ES-I3 (cell line): ENCODE measurements around the gene SLC5A5.

Experiments used
- H3K36me3 ChIP-seq: 2 replicates; pipeline ENCODE4 v1.6.1; 2013; ENCODE audit warnings: mild to moderate bottlenecking, low read length, control low read depth, moderate library complexity; ENCODE audit not compliant: insufficient read depth
- H3K4me1 ChIP-seq: 2 replicates; pipeline ENCODE4 v1.6.1; 2013; ENCODE audit warnings: mild to moderate bottlenecking, control low read depth, low read length; ENCODE audit not compliant: insufficient read depth
- H3K9ac ChIP-seq: 2 replicates; pipeline ENCODE4 v1.6.1; 2013; ENCODE audit warnings: low read depth, mild to moderate bottlenecking, low read length, moderate library complexity
- H3K9me3 ChIP-seq: 2 replicates; pipeline ENCODE4 v1.6.1; 2013; ENCODE audit warnings: mild to moderate bottlenecking, low read length, moderate library complexity; ENCODE audit not compliant: control insufficient read depth, insufficient read depth

Gene SLC5A5

DNA sequence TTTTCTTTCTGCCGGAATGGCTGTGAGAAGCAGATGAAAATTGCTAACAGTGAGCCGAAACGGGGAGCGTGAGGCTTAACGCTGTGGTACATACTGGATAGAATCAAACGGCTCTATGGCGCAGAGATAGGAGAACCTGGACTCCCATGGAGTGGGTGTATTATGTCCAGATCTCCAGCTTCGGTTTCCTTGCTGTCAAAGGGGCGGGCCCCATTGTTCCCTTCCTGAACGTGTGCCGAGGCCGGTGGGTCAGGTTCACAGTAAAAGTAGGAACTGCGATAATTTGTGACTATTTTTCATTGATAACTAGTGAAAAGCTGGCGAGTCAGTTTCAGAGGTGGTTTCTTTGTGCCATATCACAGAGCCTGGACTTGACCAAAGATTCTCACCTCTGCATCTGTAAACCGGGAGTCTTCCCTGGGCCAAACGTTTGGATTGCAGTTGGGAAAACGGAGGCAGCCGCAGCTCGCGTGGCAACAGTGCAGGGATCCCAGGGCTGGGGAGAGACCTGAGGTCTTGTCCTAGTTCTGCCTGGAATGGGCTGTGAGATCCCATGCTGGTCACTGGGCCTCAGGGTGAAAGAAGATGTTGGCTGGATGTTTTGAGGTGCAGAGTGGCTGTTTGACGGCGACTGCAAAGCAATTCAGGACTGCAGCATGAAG, 11.3 kb upstream of the SLC5A5 start:
- Histone ChIP-seq H3K4me1 (0 out of 2 replicates have a peak, but pooled peaks cover 4% of the 10 kb centered on the region), H3K9me3 (no peaks in the 10 kb centered on the region), H3K9ac (peak overlapping the region; percentile 93), H3K36me3 (peaks cover 33% of the 10 kb centered on the region)

DNA sequence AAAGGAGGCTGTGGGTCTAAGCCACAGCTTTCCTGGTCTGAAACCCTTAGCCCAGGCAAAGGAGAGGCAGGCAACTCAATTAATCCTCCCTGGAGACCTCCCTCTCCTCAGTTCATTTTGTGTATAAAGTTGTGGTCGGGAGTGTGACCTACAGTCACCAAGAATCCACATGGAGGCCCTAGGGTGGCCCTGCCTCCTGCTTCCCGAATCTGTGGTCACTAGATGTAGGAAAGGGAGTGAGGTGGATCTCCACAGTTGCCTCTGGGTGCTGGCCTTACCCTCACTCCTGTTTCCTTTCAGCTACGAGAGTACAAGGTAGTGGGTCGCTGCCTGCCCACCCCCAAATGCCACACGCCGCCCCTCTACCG, 10.8 kb upstream of the SLC5A5 start:
- Histone ChIP-seq H3K4me1 (0 out of 2 replicates have a peak, but pooled peaks cover 4% of the 10 kb centered on the region), H3K36me3 (peaks cover 33% of the 10 kb centered on the region), H3K9ac (peak overlapping the region; percentile 93), H3K9me3 (no peaks in the 10 kb centered on the region)

DNA sequence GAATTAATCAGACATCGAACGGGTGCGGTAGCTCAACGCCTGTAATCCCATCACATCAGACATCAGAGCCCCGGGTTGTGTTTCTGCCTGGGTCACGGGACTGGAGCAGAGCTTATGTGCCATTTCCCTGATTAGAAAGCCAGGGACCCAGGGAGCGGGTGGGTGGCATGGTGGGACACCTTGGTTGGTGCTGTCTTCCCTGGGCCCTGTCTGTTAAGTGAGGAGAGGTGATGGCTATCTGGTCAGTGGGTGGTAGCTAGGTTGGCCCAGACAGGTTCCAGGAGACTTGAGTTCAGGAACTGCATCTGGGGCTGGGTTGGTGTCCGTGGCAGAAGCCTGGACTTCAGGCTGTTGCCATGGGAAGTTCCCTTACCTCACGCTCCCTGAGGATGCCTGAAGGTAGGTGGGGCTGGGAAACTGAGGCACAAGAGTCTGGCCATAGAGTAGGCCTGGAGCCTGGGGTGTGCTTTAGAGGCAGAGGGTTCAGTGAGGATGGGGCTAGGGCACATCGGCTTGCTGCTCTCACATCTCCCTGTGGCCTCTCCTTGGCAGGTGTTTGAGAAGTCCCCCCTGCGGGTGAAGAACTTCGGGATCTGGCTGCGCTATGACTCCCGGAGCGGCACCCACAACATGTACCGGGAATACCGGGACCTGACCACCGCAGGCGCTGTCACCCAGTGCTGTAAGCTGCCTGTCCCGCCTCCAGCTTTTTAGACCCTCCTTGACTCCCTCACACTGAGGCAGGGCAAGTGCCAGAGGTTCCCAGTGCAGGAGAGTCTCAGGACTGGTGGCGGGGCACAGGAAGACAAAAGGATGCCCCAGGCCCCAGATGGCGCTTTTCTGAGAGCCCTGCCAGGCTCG, 10.0 kb upstream of the SLC5A5 start:
- peaks cover 33% of the 10 kb centered on the region for H3K36me3 ChIP-seq
- no peaks in the 10 kb centered on the region for H3K9me3 ChIP-seq
- H3K9ac ChIP-seq: no peak overlapping the region
- H3K4me1 ChIP-seq: 0 out of 2 replicates have a peak, but pooled peaks cover 4% of the 10 kb centered on the region

DNA sequence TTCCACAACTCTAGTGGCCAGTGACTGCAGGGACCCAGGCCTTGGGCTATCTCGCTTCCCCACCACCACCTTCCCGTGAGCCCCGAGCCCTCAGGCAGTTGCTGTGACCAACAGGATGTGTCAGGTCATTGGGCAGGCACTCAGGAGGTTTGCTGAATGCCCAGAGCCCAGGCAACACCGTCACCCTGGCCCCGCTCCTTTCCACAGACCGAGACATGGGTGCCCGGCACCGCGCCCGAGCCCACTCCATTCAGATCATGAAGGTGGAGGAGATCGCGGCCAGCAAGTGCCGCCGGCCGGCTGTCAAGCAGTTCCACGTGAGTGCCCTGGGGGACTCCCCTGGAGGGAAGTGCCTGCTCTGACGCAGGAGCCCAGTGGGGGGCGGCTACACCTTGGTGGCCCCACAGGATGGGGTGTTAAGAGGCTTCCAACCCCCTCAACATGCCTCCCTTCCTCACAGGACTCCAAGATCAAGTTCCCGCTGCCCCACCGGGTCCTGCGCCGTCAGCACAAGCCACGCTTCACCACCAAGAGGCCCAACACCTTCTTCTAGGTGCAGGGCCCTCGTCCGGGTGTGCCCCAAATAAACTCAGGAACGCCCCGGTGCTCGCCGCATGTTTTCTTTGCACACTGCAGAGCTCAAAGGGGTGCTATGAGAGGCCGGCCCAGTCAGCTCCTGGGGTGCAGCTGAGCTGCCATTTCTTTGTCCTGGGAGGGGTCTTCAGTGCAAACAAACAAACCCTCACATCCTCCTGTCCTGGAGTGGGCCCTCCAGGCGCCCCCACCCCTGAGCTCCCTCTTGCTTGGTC, 8.8 kb upstream of the SLC5A5 start:
- peaks cover 33% of the 10 kb centered on the region for H3K36me3 ChIP-seq
- no peak overlapping the region for H3K9ac ChIP-seq
- 0 out of 2 replicates have a peak, but pooled peaks cover 4% of the 10 kb centered on the region for H3K4me1 ChIP-seq

DNA sequence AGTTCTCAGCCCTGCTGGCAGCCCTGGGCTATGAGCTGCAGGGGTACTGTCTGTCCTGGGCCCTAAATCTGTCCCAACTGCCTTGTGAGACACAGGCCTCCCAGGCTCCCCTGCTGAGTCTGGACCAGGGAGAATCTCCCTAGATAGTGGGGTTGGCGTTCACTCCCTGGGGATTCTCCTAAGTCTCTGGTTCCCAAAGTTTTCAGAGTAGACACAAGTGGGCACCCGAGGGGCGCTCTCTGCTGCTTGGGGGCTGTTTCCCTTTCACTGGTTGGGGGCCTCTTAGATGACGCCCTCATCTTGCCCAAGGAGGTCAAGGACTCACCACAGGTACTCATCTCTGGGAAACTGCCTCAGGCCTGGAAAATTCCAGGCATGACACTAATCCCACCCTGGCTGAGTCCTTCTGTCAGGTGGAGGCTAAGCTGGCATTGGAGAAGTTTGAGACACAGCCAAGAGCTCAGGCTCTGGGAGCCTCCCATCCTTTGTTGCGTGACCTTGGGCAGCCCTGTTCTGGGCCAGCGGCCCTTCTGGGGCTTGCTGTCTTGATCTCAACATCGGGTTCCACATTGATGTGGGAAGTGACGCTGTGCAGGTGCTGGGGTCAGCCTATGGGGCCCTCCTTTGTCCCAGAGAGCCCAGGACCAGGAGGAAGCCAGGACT, 8.1 kb upstream of the SLC5A5 start:
- Histone ChIP-seq H3K36me3 (peaks cover 33% of the 10 kb centered on the region), H3K9me3 (no peaks in the 10 kb centered on the region), H3K4me1 (0 out of 2 replicates have a peak, but pooled peaks cover 4% of the 10 kb centered on the region), H3K9ac (no peak overlapping the region)

More for the DNA sequence above, 8.8 kb upstream of the SLC5A5 start:
- no peaks in the 10 kb centered on the region for H3K9me3 ChIP-seq

DNA sequence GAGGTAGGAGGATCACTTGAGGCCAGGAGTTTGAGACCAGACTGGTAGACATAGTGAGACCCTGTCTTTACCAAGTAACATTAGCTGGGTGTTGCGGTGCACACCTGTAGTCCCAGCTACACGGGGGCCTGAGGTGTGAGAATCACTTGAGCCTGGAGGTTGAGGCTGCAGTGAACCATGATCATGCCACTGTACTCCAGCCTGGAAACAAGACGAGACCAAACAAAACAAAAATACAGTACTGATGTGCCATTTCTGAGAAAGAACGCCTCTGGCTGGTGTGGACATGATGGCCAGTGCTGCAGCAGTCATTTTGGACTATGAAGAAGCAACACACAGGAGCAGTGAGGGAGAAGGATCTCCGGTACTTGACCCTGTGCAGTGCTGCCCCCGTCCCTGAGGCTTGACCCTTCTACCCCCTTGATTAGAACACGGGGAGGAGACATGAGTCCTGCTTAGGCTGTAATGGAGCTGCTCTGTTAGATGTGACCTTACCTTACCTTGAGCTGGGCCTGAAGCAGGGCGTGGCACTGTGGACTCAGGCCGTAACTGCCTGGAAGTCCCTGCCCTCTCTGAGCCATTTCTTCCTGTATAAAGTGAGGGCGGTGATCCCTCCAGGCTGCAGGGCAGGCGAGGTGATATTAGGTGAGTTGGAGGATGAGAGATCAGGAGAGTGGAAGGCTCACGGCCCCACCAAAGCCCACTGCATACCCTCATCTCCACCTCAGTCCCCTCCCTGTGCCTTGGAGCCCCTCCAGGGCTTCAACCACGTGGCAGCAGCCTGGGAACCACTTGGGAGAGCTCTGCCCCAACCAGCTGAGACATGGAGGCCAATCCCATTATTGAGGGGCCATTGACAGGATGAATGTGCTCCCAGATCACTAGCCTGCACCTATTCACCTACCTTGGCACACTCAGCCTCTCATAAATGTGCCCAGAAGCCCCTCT, 6.1 kb upstream of the SLC5A5 start:
- H3K4me1 ChIP-seq: 0 out of 2 replicates have a peak, but pooled peaks cover 4% of the 10 kb centered on the region
- H3K9ac ChIP-seq: no peak overlapping the region

DNA sequence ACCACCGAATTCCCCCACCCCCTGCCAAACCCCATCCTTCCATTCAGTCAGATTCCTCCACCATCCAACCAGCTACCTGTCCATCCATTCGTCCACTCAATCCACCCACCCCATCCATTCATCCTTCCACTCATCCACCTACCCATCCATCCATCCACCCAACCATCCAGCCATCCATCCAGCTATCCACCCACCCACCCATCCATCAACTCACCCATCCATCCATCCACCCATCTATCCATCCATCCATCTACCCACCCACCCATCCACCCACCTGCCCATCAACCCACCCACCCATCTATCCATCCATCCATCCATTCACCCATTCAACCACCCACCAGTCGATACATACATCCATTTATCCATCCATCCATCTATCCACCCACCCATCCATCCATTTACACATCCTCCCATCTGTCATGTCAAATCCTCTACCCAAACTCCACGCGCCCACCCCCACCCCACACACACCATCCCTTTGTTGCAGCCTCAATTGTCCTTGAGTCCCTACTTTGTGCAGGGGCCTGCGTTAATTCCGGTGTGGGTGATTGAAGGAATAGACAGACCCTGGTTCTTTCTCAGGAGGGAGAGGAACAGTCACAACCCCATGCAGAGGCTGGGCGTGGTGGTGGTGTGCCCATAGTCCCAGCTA, 5.3 kb upstream of the SLC5A5 start:
- H3K36me3 ChIP-seq: peaks cover 20% of the 10 kb centered on the region
- no peak overlapping the region for H3K9ac ChIP-seq
- H3K9me3 ChIP-seq: no peaks in the 10 kb centered on the region
- 0 out of 2 replicates have a peak, but pooled peaks cover 4% of the 10 kb centered on the region for H3K4me1 ChIP-seq

More for the DNA sequence above, 6.1 kb upstream of the SLC5A5 start:
- peaks cover 27% of the 10 kb centered on the region for H3K36me3 ChIP-seq
- no peaks in the 10 kb centered on the region for H3K9me3 ChIP-seq

DNA sequence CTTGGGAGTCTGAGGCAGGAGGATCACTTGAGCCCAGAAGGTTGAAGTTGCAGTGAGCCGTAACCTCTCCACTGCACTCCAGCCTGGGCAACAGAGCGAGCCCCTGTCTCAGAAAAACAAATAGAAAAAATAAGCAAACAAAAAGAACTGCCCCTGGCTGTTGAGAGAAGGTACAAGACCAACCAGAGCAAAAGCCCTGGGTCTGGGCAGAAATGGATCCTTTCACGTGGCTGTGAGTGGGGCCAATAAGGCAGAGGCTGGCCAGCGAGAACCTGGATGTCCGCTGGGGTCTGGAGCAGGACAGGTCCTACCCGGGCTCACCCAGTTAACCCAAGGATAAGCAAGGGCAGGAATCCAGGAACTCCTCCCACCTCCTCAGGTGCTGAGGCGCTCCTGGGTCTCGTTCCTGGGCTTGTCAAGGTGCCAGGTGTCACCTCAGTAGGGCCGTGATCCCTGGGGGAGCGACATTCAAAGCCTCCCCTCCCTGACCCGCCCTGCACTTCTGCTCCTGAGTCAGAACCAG, 4.7 kb upstream of the SLC5A5 start:
- Histone ChIP-seq H3K9me3 (no peaks in the 10 kb centered on the region), H3K9ac (no peak overlapping the region), H3K4me1 (no peaks in the 10 kb centered on the region)

DNA sequence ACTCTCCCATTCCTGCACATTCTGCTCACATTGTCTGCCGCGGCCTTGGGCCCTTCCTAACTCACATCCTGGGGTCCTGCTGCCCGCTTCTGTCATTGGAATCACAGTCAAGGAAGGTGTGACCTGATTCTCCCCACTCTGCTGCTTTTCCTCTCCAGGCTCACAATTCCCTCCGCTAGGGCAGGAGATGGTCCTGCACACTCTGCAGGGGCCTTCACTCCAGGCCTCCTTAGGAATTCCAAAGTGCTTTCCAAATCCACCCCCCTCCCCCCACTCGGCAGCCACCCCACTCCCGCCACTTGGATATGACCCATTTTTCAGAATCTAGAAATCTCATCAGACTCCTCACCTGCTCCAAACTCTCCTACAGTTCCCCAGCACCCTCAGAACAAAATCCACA, 3.1 kb upstream of the SLC5A5 start:
- Histone ChIP-seq H3K36me3 (peaks cover 3% of the 10 kb centered on the region; the same call in 1 of the 2 replicates), H3K4me1 (no peaks in the 10 kb centered on the region), H3K9ac (no peak overlapping the region), H3K9me3 (no peaks in the 10 kb centered on the region)

More for the DNA sequence above, 4.7 kb upstream of the SLC5A5 start:
- H3K36me3 ChIP-seq: peaks cover 14% of the 10 kb centered on the region; the same call in 1 of the 2 replicates

DNA sequence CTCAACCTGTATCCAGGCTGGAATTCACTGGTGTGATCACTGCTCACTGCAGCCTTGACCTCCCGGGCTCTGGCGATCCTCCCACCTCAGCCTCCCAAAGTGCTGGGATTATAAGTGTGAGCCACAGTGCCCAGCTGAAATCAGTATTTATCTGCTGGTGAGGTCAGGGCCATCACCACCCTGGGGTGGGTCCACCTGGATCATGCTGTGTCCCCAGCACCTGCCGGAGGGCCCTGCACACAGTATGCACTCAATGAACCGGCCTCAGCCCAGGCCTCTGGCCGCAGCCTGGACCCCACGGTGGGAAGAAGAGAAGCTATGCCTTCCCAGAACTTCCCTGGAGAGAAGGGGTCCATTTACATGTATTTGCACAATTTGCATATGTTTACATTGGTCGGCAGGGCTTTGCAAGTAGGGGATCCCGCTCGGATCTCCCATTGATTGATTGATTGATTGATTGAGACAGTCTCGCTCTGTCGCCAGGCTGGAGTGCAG, 2.6 kb upstream of the SLC5A5 start:
- Histone ChIP-seq H3K9me3 (no peaks in the 10 kb centered on the region), H3K9ac (no peak overlapping the region), H3K4me1 (no peaks in the 10 kb centered on the region), H3K36me3 (no peaks in the 10 kb centered on the region)

DNA sequence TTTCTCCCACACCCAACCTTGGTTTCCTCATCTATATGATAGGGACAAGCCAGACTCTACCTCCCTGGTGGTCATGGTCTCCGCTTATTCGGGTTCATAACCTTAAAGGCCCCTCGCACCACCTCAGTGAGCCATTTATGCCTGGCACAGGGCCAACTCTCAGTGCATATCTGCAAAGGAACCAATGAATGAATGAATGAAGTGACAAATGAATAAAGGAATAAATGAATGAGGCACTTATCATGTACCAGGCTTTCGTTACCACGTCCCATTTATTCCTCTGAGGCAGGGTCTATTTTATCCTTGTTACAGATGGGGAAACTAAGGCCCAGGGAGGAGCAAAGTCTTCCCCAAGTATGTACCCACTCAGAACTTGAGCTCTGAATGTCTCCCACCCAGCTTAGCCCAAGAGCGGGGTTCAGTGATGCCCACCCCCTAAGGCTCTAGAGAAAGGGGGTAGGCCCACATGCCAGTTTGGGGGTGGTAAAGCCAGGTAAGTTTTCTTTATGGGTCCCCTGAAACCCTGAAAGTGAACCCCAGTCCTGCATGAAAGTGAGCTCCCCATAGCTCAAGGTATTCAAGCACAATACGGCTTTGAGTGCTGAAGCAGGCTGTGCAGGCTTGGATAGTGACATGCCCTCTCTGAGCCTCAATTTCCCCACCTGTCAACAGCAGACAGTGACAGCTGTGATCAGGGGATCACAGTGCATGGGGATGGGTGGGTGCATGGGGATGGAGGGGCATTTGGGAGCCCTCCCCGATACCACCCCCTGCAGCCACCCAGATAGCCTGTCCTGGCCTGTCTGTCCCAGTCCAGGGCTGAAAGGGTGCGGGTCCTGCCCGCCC, 490 bp upstream of the SLC5A5 start:
- no peaks in the 10 kb centered on the region for H3K36me3 ChIP-seq
- H3K4me1 ChIP-seq: no peaks in the 10 kb centered on the region
- peak overlapping the region; percentile 37; the same call in 1 of the 2 replicates for H3K9ac ChIP-seq
- no peaks in the 10 kb centered on the region for H3K9me3 ChIP-seq
